GM12892 (cell line): ENCODE data around the gene NFATC1.

ENCODE experiments used
- POLR2A ChIP-seq: IDR thresholded peaks from 2 replicates; pipeline ENCODE4 v1.6.1; 2011; ENCODE audit warnings: low read depth, low read length, control low read depth
- POLR2AphosphoS5 ChIP-seq: IDR thresholded peaks from 2 replicates; pipeline ENCODE4 v1.6.1; 2011; ENCODE audit warnings: low read depth, low read length, control low read depth

GRCh38 chr18:79476918-79477571 lies 81.3 kb downstream of the NFATC1 start:
- TF ChIP-seq POLR2AphosphoS5 (no peak), POLR2A (no peak)
